HepG2 (cell line): ENCODE data around the gene CAVIN2.

Source experiments
- ASH2L ChIP-seq: fragments of 300-600, 200-600 bp; sonication (generic); IDR thresholded peaks from 2 replicates; pipeline ENCODE4 v1.7.0; 2017; ENCODE audit warnings: low read depth, mild to moderate bottlenecking, moderate library complexity, mixed read lengths, low read length; ENCODE audit not compliant: insufficient read length
- EZH2 ChIP-seq: conservative IDR thresholded peaks from 2 replicates; pipeline ENCODE4 v1.6.1; 2012; ENCODE audit warnings: mild to moderate bottlenecking, low read depth, low read length, moderate library complexity
- MXI1 ChIP-seq: IDR thresholded peaks from 3 replicates; pipeline ENCODE4 v1.6.1; 2012; ENCODE audit warnings: low read depth, low read length, inconsistent platforms, borderline replicate concordance
- NPAS2 ChIP-seq: sonication (generic); formaldehyde crosslinking; IDR thresholded peaks from 2 replicates; pipeline ENCODE4 v1.8.0; 2022; ENCODE audit warnings: mild to moderate bottlenecking, missing genetic modification reagents, borderline replicate concordance
- POLR2AphosphoS5 ChIP-seq: IDR thresholded peaks from 2 replicates; pipeline ENCODE4 v1.6.1; 2012; ENCODE audit warnings: low read depth, low read length
- RAD51 ChIP-seq: fragments of 450-650 bp; IDR thresholded peaks from 2 replicates; pipeline ENCODE4 v1.6.1; 2016; ENCODE audit warnings: borderline replicate concordance
- ZBTB21 ChIP-seq: sonication (generic); formaldehyde crosslinking; IDR thresholded peaks from 2 replicates; pipeline ENCODE4 v1.4.0; 2020; ENCODE audit warnings: missing genetic modification reagents
- ZNF335 ChIP-seq: sonication (generic); formaldehyde crosslinking; IDR thresholded peaks from 2 replicates; pipeline ENCODE4 v1.4.0; 2020; ENCODE audit warnings: missing genetic modification reagents
- ZSCAN30 ChIP-seq: sonication (generic); formaldehyde crosslinking; IDR thresholded peaks from 2 replicates; pipeline ENCODE4 v1.5.0; 2020; ENCODE audit warnings: mild to moderate bottlenecking, missing genetic modification reagents
- TF ChIP-seq, protein P1 (sequence below): sonication (generic); formaldehyde crosslinking; IDR thresholded peaks from 2 replicates; pipeline ENCODE4 v1.5.0; 2020; ENCODE audit warnings: mild to moderate bottlenecking, missing genetic modification reagents, moderate library complexity
- TF ChIP-seq, protein P2 (sequence below): sonication (generic); formaldehyde crosslinking; IDR thresholded peaks from 2 replicates; pipeline ENCODE4 v1.8.0; 2022; ENCODE audit warnings: missing genetic modification reagents, mild to moderate bottlenecking, borderline replicate concordance

DNA sequence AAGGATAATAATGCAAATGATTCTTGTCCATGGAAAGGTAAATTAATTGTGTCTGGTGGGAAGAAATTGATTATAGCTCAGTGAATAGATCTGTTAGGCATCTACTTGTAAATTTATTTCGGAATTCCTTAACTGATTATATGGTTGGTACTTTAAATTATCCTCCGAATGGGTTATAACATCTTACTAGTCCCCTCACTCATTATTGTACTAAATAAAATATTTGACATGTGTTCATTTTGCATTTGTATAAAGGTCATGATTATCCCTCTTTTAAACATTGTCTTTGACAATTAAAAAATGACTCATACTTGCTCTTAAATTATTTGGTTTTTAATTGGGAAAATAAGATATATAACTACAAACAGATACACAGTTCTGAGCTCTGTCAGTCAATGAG, 47.4 kb downstream of the CAVIN2 start:
- no peak for TF ChIP-seq POLR2AphosphoS5
- TF ChIP-seq ZNF335 (CRISPR knock-in tag): no peak
- TF ChIP-seq, protein P1, sequence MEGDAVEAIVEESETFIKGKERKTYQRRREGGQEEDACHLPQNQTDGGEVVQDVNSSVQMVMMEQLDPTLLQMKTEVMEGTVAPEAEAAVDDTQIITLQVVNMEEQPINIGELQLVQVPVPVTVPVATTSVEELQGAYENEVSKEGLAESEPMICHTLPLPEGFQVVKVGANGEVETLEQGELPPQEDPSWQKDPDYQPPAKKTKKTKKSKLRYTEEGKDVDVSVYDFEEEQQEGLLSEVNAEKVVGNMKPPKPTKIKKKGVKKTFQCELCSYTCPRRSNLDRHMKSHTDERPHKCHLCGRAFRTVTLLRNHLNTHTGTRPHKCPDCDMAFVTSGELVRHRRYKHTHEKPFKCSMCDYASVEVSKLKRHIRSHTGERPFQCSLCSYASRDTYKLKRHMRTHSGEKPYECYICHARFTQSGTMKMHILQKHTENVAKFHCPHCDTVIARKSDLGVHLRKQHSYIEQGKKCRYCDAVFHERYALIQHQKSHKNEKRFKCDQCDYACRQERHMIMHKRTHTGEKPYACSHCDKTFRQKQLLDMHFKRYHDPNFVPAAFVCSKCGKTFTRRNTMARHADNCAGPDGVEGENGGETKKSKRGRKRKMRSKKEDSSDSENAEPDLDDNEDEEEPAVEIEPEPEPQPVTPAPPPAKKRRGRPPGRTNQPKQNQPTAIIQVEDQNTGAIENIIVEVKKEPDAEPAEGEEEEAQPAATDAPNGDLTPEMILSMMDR (CRISPR knock-in tag): no peak
- no peak for TF ChIP-seq ASH2L
- TF ChIP-seq ZSCAN30 (CRISPR knock-in tag): no peak
- TF ChIP-seq MXI1: no peak
- no peak for TF ChIP-seq ZBTB21
- TF ChIP-seq RAD51: no peak
- no peak for TF ChIP-seq NPAS2 (CRISPR knock-in tag)
- TF ChIP-seq EZH2: no peak
- TF ChIP-seq, protein P2, sequence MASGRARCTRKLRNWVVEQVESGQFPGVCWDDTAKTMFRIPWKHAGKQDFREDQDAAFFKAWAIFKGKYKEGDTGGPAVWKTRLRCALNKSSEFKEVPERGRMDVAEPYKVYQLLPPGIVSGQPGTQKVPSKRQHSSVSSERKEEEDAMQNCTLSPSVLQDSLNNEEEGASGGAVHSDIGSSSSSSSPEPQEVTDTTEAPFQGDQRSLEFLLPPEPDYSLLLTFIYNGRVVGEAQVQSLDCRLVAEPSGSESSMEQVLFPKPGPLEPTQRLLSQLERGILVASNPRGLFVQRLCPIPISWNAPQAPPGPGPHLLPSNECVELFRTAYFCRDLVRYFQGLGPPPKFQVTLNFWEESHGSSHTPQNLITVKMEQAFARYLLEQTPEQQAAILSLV (CRISPR knock-in tag): no peak
